Loucy (cell line): ENCODE results near the gene SMYD1.

Experiments
- H2AFZ ChIP-seq: fragments of 200-600 bp; sonication (generic); 2 replicates; pipeline ENCODE4 v1.6.0; 2016; ENCODE audit warnings: antibody characterized with exemption, mild to moderate bottlenecking, low read length, moderate library complexity
- H3F3A ChIP-seq: fragments of 200-600 bp; 2 replicates; pipeline ENCODE4 v1.6.0; 2016; ENCODE audit warnings: antibody characterized with exemption, low read depth, mild to moderate bottlenecking
- H3K27me3 ChIP-seq: fragments of 200-600 bp; sonication (generic); 2 replicates; pipeline ENCODE4 v1.6.1; 2014; ENCODE audit warnings: low read length, mild to moderate bottlenecking; ENCODE audit not compliant: insufficient read depth, poor library complexity, severe bottlenecking
- H3K36me3 ChIP-seq: fragments of 200-600 bp; sonication (generic); 2 replicates; pipeline ENCODE4 v1.6.1; 2016; ENCODE audit warnings: low read length; ENCODE audit not compliant: insufficient read depth
- H3K4me1 ChIP-seq: fragments of 200-600 bp; sonication (generic); 2 replicates; pipeline ENCODE4 v1.5.1; 2014; ENCODE audit warnings: low read length, mild to moderate bottlenecking; ENCODE audit not compliant: insufficient read depth, poor library complexity, severe bottlenecking
- H3K4me2 ChIP-seq: fragments of 200-600 bp; sonication (generic); 2 replicates; pipeline ENCODE4 v1.6.0; 2014; ENCODE audit warnings: antibody characterized with exemption, low read length, low read depth, mild to moderate bottlenecking; ENCODE audit not compliant: poor library complexity, severe bottlenecking
- H3K4me3 ChIP-seq: fragments of 200-600 bp; sonication (generic); 2 replicates; pipeline ENCODE4 v1.5.1; 2014; ENCODE audit warnings: low read length, mild to moderate bottlenecking, mixed read lengths; ENCODE audit not compliant: poor library complexity, severe bottlenecking
- H3K79me2 ChIP-seq: fragments of 200-600 bp; sonication (generic); 2 replicates; pipeline ENCODE4 v1.6.1; 2014; ENCODE audit warnings: low read length; ENCODE audit not compliant: insufficient read depth
- H3K9ac ChIP-seq: fragments of 200-600 bp; sonication (generic); 2 replicates; pipeline ENCODE4 v1.6.0; 2014; ENCODE audit warnings: mild to moderate bottlenecking, low read depth, low read length, moderate library complexity; ENCODE audit not compliant: poor library complexity, severe bottlenecking
- H3K9me2 ChIP-seq: fragments of 200-600 bp; sonication (generic); replicated peaks from 2 replicates; pipeline ENCODE4 v1.6.1; 2016; ENCODE audit warnings: low read depth, low read length, mixed read lengths
- H3K9me3 ChIP-seq: fragments of 200-600 bp; sonication (generic); 2 replicates; pipeline ENCODE4 v1.6.1; 2014; ENCODE audit warnings: mild to moderate bottlenecking, antibody characterized with exemption, low read length, low read depth; ENCODE audit not compliant: insufficient read depth
- H4K20me1 ChIP-seq: fragments of 200-600 bp; sonication (generic); 2 replicates; pipeline ENCODE4 v1.6.0; 2014; ENCODE audit warnings: antibody characterized with exemption, low read length, mild to moderate bottlenecking; ENCODE audit not compliant: insufficient read depth, poor library complexity, severe bottlenecking
- CTCF ChIP-seq: fragments of 200-600 bp; sonication (generic); conservative IDR thresholded peaks from 2 replicates; pipeline ENCODE4 v1.5.1; 2014; ENCODE audit warnings: mild to moderate bottlenecking, antibody characterized with exemption, low read length
- EZH2phosphoT487 ChIP-seq: fragments of 200-600 bp; IDR thresholded peaks from 2 replicates; pipeline ENCODE4 v1.6.1; 2018; ENCODE audit warnings: antibody characterized with exemption, mild to moderate bottlenecking, moderate library complexity, borderline replicate concordance

The SMYD1 gene

GRCh38 chr2:88080545-88080944 is 12.9 kb downstream of the SMYD1 start:
- Histone ChIP-seq H4K20me1 (no peaks in the 10 kb centered on the region), H3K4me3 (no peak overlapping the region), H3K4me2 (no peak overlapping the region), H3K9me3 (no peaks in the 10 kb centered on the region), H3K79me2 (no peaks in the 10 kb centered on the region), H3K4me1 (no peaks in the 10 kb centered on the region), H3K9me2 (no peaks in the 10 kb centered on the region), H2AFZ (no peak overlapping the region), H3K27me3 (no peaks in the 10 kb centered on the region), H3K36me3 (no peaks in the 10 kb centered on the region), H3K9ac (no peak overlapping the region), H3F3A (no peaks in the 10 kb centered on the region)
- TF ChIP-seq CTCF, result no peak
- TF ChIP-seq EZH2phosphoT487, result no peak

GRCh38 chr2:88081924-88082608 is 14.4 kb downstream of the SMYD1 start:
- Histone ChIP-seq H3K36me3 (no peaks in the 10 kb centered on the region), H2AFZ (no peak overlapping the region), H3K9ac (no peak overlapping the region), H3K9me3 (no peaks in the 10 kb centered on the region), H3K9me2 (no peaks in the 10 kb centered on the region), H3K4me2 (no peak overlapping the region), H3K4me1 (no peaks in the 10 kb centered on the region), H3K27me3 (no peaks in the 10 kb centered on the region), H3F3A (no peaks in the 10 kb centered on the region), H3K79me2 (no peaks in the 10 kb centered on the region), H3K4me3 (no peak overlapping the region), H4K20me1 (no peaks in the 10 kb centered on the region)
- TF ChIP-seq CTCF (no peak), EZH2phosphoT487 (no peak)

- H3K36me3 ChIP-seq, result no peaks in the 10 kb centered on the region
- H3K27me3 ChIP-seq, result no peaks in the 10 kb centered on the region
- no peaks in the 10 kb centered on the region for H3K9me2 ChIP-seq
- no peak for TF ChIP-seq CTCF
- TF ChIP-seq EZH2phosphoT487, result no peak
- H3K79me2 ChIP-seq, result no peaks in the 10 kb centered on the region
- no peaks in the 10 kb centered on the region for H3K9me3 ChIP-seq
- no peak overlapping the region for H3K4me3 ChIP-seq
- no peak overlapping the region for H2AFZ ChIP-seq
- no peaks in the 10 kb centered on the region for H3K4me1 ChIP-seq
- no peaks in the 10 kb centered on the region for H4K20me1 ChIP-seq
- no peaks in the 10 kb centered on the region for H3F3A ChIP-seq
- no peak overlapping the region for H3K4me2 ChIP-seq
- no peak overlapping the region for H3K9ac ChIP-seq
These were observed 15.2 kb downstream of the SMYD1 start for GRCh38 chr2:88082781-88083180.
